ENCODE data around the gene USP2.

The USP2 gene

DNA sequence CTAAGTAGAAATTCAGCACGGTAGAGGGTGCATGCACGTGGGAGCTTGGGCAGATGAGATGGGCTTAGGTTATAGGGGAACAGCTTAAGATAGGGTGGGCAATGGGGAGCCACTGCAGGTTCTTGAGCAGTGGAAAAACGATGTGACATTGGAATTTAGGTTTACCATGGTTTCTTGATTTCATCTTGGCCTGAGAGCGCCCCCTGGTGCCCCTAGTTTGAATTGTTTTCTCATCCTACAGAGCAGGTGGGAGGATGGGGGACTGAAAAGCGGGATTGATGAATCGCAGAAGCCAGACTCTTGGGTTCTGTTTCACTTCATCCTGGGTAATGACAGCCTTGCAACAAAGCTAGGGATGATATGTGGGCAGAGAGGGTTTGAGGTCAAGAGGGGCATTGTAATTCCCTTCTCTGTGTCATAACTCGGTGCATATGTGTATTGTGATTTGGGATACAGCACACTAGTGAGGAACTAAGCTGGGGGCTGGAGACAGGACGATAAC lies 57.9 kb downstream of the USP2 start:
- Histone ChIP-seq H3K36me3 (no peaks in the 10 kb centered on the region), H3K4me3 (no peak overlapping the region), H3K4me1 (peaks cover 0 to 48% (median 39%) of the 10 kb centered on the region in 4 donors), H3K27me3 (no peaks in the 10 kb centered on the region), H3K9me3 (no peaks in the 10 kb centered on the region), H3K27ac (peak overlapping the region; percentile 99)
- TF ChIP-seq, protein P1, sequence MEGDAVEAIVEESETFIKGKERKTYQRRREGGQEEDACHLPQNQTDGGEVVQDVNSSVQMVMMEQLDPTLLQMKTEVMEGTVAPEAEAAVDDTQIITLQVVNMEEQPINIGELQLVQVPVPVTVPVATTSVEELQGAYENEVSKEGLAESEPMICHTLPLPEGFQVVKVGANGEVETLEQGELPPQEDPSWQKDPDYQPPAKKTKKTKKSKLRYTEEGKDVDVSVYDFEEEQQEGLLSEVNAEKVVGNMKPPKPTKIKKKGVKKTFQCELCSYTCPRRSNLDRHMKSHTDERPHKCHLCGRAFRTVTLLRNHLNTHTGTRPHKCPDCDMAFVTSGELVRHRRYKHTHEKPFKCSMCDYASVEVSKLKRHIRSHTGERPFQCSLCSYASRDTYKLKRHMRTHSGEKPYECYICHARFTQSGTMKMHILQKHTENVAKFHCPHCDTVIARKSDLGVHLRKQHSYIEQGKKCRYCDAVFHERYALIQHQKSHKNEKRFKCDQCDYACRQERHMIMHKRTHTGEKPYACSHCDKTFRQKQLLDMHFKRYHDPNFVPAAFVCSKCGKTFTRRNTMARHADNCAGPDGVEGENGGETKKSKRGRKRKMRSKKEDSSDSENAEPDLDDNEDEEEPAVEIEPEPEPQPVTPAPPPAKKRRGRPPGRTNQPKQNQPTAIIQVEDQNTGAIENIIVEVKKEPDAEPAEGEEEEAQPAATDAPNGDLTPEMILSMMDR (IDR thresholded peaks at IDR 0.05), result peak; percentile 77 to 82
- intact Hi-C loops (cut with DNase I; ENCODE audit: low total_unique reads), result loop anchor here (10.0 kb wide), 1 partner anchor 219 kb away; the partner anchor contains the start of genes C2CD2L and DPAGT1
- peak; percentile 83 to 86 for DNase-seq

DNA sequence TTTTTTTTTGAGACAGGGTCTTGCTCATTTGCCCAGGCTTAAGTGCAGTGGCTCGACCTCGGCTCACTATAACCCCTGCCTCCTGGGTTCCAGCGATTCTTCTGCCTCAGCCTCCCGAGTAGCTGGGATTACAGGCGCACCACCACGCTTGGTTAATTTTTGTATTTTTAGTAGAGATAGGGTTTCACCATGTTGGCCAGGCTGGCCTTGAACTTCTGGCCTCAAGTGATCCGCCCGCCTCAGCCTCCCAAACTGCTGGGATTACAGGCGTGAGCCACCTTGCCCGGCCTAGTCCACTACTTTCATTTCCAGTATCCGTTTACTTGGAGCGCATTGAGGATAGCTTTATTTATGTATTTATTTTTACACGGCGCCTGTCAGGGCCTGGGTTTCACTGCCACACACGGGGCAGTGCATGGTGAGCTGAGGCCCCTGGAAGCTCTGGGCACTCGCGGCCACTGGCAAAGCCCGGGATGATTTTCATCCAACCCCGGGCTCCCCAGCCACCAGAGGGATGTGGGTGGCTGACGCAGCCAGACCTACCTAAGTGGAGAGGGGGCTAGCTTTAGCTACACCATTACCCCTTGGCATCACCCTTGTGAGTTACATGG lies 58.5 kb downstream of the USP2 start:
- Histone ChIP-seq H3K4me1 (peaks cover 0 to 54% (median 44%) of the 10 kb centered on the region in 4 donors), H3K4me3 (no peak overlapping the region), H3K36me3 (no peaks in the 10 kb centered on the region), H3K9me3 (no peaks in the 10 kb centered on the region), H3K27me3 (no peaks in the 10 kb centered on the region), H3K27ac (peak overlapping the region; percentile 99)
- intact Hi-C loops (cut with DNase I; ENCODE audit: low total_unique reads), result loop anchor here (10.0 kb wide), 1 partner anchor 218 kb away; the partner anchor contains the start of genes C2CD2L and DPAGT1
- DNase-seq, result peak in 1 of 2 donors; percentile 52
- TF ChIP-seq, protein P1 (IDR thresholded peaks at IDR 0.05), result no peak

GRCh38 chr11:119322360-119322739 lies 59.1 kb downstream of the USP2 start:
- TF ChIP-seq, protein P1 (IDR thresholded peaks at IDR 0.05), result peak; percentile 31 to 51
- Histone ChIP-seq H3K4me3 (peak overlapping the region; percentile 54 to 59), H3K27ac (peak overlapping the region; percentile 99), H3K4me1 (peaks cover 0 to 60% (median 50%) of the 10 kb centered on the region in 4 donors), H3K9me3 (no peaks in the 10 kb centered on the region), H3K27me3 (no peaks in the 10 kb centered on the region), H3K36me3 (no peaks in the 10 kb centered on the region)
- intact Hi-C loops (cut with DNase I; ENCODE audit: low total_unique reads), result loop anchor here (10.0 kb wide), 1 partner anchor 218 kb away; the partner anchor contains the start of genes C2CD2L and DPAGT1
- DNase-seq, result peak in 1 of 2 donors; percentile 16

DNA sequence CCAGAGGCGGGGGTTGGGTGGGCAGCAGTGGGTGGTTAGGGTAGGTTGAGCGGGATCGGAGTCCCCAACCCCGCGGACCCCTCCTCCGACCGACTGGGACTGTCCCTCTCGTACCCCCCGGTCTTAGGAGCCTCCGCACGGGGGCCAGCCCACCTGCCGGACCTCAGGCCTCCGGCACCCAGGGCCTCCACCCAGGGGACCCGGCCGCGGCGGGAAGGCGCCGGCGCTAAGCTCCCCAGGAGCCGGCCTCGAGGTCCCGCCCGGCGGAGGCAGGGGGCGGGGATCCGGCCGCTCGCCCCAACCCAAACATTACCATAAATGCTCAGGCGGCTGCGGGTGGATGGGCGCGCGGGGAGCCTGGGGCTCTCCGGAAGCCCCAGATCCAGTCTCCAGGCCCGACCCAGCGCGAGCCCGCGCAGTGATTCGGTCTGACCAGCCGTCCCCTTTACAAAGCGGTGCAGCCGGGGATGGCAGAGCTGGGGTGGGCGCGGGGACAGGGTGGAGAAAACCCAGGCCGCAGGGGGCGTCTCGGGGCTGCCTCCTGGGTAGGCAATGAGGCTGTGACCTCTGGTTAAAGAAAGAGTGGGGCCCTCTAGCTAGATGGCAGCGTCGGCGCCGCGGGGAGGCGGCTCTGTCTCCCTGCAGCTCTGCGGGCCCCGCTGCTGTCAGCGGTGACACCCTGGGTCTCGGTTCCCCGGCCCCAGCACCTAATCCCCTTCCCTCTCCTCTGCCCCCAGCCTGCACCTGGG lies 60.5 kb downstream of the USP2 start:
- intact Hi-C loops (cut with DNase I; ENCODE audit: low total_unique reads), result loop anchor here (10.0 kb wide), 1 partner anchor 216 kb away; the partner anchor contains the start of genes C2CD2L and DPAGT1
- Histone ChIP-seq H3K36me3 (peaks cover 0 to under 1% (median 0%) of the 10 kb centered on the region in 3 donors), H3K27ac (peak overlapping the region; percentile 99), H3K4me1 (peaks cover 0 to 61% (median 53%) of the 10 kb centered on the region in 4 donors), H3K4me3 (peak overlapping the region; percentile 54 to 59), H3K27me3 (no peaks in the 10 kb centered on the region), H3K9me3 (no peaks in the 10 kb centered on the region)
- peak; percentile 62 to 92 for DNase-seq
- TF ChIP-seq, protein P1 (IDR thresholded peaks at IDR 0.05), result no peak

- DNase-seq, result peak in 1 of 2 donors; percentile 78
Measured at GRCh38 chr11:119320240-119320775, 61.2 kb downstream of the USP2 start.

More at GRCh38 chr11:119320240-119320775, 61.2 kb downstream of the USP2 start:
- peaks cover 0 to 67% (median 53%) of the 10 kb centered on the region in 4 donors for H3K4me1 ChIP-seq
- H3K36me3 ChIP-seq, result peaks cover 0 to 6% (median 4%) of the 10 kb centered on the region in 3 donors
- intact Hi-C loops (cut with DNase I; ENCODE audit: low total_unique reads), result loop anchor here (10.0 kb wide), 1 partner anchor 216 kb away; the partner anchor contains the start of genes C2CD2L and DPAGT1
- TF ChIP-seq, protein P1 (IDR thresholded peaks at IDR 0.05), result no peak
- peak overlapping the region; percentile 54 to 59 for H3K4me3 ChIP-seq
- H3K27me3 ChIP-seq, result no peaks in the 10 kb centered on the region
- peak overlapping the region; percentile 99 for H3K27ac ChIP-seq
- H3K9me3 ChIP-seq, result no peaks in the 10 kb centered on the region
